H1 (cell line): Measurements from ENCODE around the gene FBH1. TPM values are rescaled to one million over a fixed set of nuclear protein-coding genes. Genes with fewer than 3 reads are reported as not detected.

ENCODE experiments used
- CBX5 ChIP-seq: fragments of 300-800, 300-1000 bp; sonication (generic); IDR thresholded peaks from 2 replicates; pipeline ENCODE4 v1.7.1; 2016; ENCODE audit warnings: antibody characterized with exemption, low read length, low read depth
- CBX8 ChIP-seq: fragments of 300-800, 300-1000 bp; sonication (generic); IDR thresholded peaks from 2 replicates; pipeline ENCODE4 v1.7.1; 2016; ENCODE audit warnings: low read depth, low read length, borderline replicate concordance
- E2F6 ChIP-seq: IDR thresholded peaks from 2 replicates; pipeline ENCODE4 v1.6.1; 2012; ENCODE audit warnings: inconsistent platforms
- GABPA ChIP-seq: IDR thresholded peaks from 2 replicates; pipeline ENCODE4 v1.6.1; 2011; ENCODE audit warnings: mild to moderate bottlenecking, low read length, moderate library complexity, borderline replicate concordance; ENCODE audit not compliant: insufficient read depth
- JUN ChIP-seq: IDR thresholded peaks from 2 replicates; pipeline ENCODE4 v1.6.1; 2011; ENCODE audit warnings: low read depth, mild to moderate bottlenecking, improper control_type of control experiment, low read length
- KDM1A ChIP-seq: fragments of 200-600, 300-600 bp; sonication (generic); IDR thresholded peaks from 2 replicates; pipeline ENCODE4 v1.7.1; 2016; ENCODE audit warnings: mild to moderate bottlenecking, low read length, borderline replicate concordance
- MAFK ChIP-seq: IDR thresholded peaks from 2 replicates; pipeline ENCODE4 v1.6.1; 2012; ENCODE audit warnings: low read depth, mild to moderate bottlenecking, improper control_type of control experiment, low read length
- POLR2A ChIP-seq, 2 experiments: IDR thresholded peaks; 1 replicate in 1 of 2; 2 replicates in 1 of 2; pipeline ENCODE4 v1.6.1; 2011; ENCODE audit warnings: low read depth in 2 of 2, low read length in 2 of 2, mild to moderate bottlenecking in 2 of 2; ENCODE audit errors: control extremely low read depth in 1 of 2
- SP1 ChIP-seq: IDR thresholded peaks from 2 replicates; pipeline ENCODE4 v1.6.1; 2011; ENCODE audit warnings: low read depth, low read length
- SP4 ChIP-seq: IDR thresholded peaks from 2 replicates; pipeline ENCODE4 v1.6.1; 2012; ENCODE audit warnings: low read length, inconsistent platforms
- TCF12 ChIP-seq: IDR thresholded peaks from 2 replicates; pipeline ENCODE4 v1.6.1; 2011; ENCODE audit warnings: low read depth, mild to moderate bottlenecking, low read length
- polyA plus RNA-seq, 7 experiments: library from polyadenylated mRNA; depleted of rRNA in 3 of 7; stranded (reverse) in 5 of 7; unstranded in 2 of 7; fragments of >200 nt in 5 of 7; fragments of 200-250 nt in 2 of 7; gene quantifications; 1 replicate in 5 of 7; 2 replicates in 1 of 7; 4 replicates in 1 of 7; pipeline versions ENCODE4 v1.2.1 to v1.2.3, GENCODE V29; 2011 to 2013; ENCODE audit warnings: missing spikeins in 2 of 7, mixed read lengths in 2 of 7
- total RNA-seq: library from RNA; stranded (reverse); fragmentation: NEBNext Ultra II Directional; extraction: Animal tissue kit (Norgen Biotek cat#: 25700); gene quantifications from 2 replicates; pipeline ENCODE4 v1.2.1, GENCODE V29; 2021

Gene FBH1
- total and polyA plus RNA-seq, 2 of the 8 experiments (the other 6 are each of a cell fraction or from before 2014, with no cell fraction given), result 31.1 to 51.8 TPM

DNA sequence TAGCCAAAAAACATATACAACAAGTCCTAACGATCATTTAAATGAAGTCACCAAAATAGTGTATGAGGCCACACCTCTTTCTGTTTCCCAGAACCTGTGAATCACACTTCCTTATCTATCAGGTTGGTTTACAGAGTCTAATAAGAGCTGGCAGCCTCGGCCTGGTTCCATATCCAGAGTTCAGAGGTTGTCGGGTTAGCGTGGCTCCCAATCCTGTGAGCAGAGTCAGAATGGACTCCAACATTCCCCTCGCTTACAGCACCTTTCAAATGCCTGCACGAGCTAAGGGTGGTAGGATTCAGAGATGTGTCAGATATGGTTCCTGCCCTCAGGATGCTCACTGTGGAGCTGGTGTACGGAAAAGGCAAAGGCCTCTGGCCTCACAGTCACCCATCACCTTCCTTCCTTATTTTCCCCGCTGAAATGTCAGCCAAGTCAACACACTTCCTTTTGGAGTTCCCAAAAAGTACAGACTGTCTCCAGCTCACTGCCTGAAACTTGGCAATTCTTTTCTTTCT is 81.3 kb downstream of the FBH1 start (continued):
- TF ChIP-seq CBX8 (no peak), SP4 (no peak), TCF12 (no peak), JUN (no peak), SP1 (no peak), POLR2A (IDR thresholded peaks at IDR 0.05; ENCODE audit: control extremely low read depth in 1 of 2, low read depth in 2 of 2, low read length in 2 of 2) (no peak), KDM1A (no peak), GABPA (no peak), E2F6 (no peak), CBX5 (no peak), MAFK (no peak)
